ACC112 (cell line): ENCODE data around the gene PCYT1B.
"Not testable (repeated sequence)": the region's sequence is repeated elsewhere in the genome, so short reads cannot be mapped to it uniquely, and the experiment has no call there.

Source experiments
- H2AFZ ChIP-seq: fragments of 200-600 bp; sonication (generic); one replicate; pipeline ENCODE4 v1.6.0; 2017; ENCODE audit warnings: antibody characterized with exemption, low read length; ENCODE audit not compliant: unreplicated experiment
- H3K27ac ChIP-seq: fragments of 200-600 bp; sonication (generic); 2 replicates; pipeline ENCODE4 v1.5.1; 2014; ENCODE audit warnings: low read depth, mild to moderate bottlenecking, antibody characterized with exemption, low read length, moderate library complexity
- H3K27me3 ChIP-seq: fragments of 200-600 bp; sonication (generic); 2 replicates; pipeline ENCODE4 v1.6.1; 2014; ENCODE audit warnings: mild to moderate bottlenecking, antibody characterized with exemption, low read length, moderate library complexity, mixed read lengths; ENCODE audit not compliant: insufficient read depth
- H3K36me3 ChIP-seq: fragments of 200-600 bp; sonication (generic); 2 replicates; pipeline ENCODE4 v1.6.1; 2016; ENCODE audit warnings: mild to moderate bottlenecking, antibody characterized with exemption, low read length, moderate library complexity, mixed read lengths; ENCODE audit not compliant: insufficient read depth
- H3K4me1 ChIP-seq: fragments of 200-600 bp; sonication (generic); one replicate; pipeline ENCODE4 v1.6.1; 2016; ENCODE audit warnings: low read length, mixed read lengths; ENCODE audit not compliant: insufficient read depth, unreplicated experiment, control insufficient read depth
- H3K4me3 ChIP-seq: fragments of 200-600 bp; sonication (generic); 2 replicates; pipeline ENCODE4 v1.5.1; 2014; ENCODE audit warnings: mild to moderate bottlenecking, low read depth, low read length
- H3K79me2 ChIP-seq: fragments of 200-600 bp; sonication (generic); one replicate; pipeline ENCODE4 v1.6.0; 2016; ENCODE audit warnings: low read length; ENCODE audit not compliant: control insufficient read depth, unreplicated experiment, insufficient read depth

PCYT1B gene

GRCh38 chrX:24668111-24668510 is 21.0 kb upstream of the PCYT1B start:
- Histone ChIP-seq H2AFZ (no peak overlapping the region), H3K79me2 (no peaks in the 10 kb centered on the region), H3K36me3 (no peaks in the 10 kb centered on the region), H3K4me3 (no peak overlapping the region), H3K27me3 (peaks cover 21% of the 10 kb centered on the region; the same call in 1 of the 2 replicates), H3K4me1 (no peaks in the 10 kb centered on the region), H3K27ac (no peak overlapping the region)

- Histone ChIP-seq H3K36me3 (no peaks in the 10 kb centered on the region), H3K4me1 (no peaks in the 10 kb centered on the region), H3K4me3 (no peak overlapping the region), H3K27me3 (peaks cover 43% of the 10 kb centered on the region), H2AFZ (no peak overlapping the region), H3K79me2 (no peaks in the 10 kb centered on the region), H3K27ac (no peak overlapping the region)
These were observed 15.2 kb upstream of the PCYT1B start for GRCh38 chrX:24662352-24662751.

DNA sequence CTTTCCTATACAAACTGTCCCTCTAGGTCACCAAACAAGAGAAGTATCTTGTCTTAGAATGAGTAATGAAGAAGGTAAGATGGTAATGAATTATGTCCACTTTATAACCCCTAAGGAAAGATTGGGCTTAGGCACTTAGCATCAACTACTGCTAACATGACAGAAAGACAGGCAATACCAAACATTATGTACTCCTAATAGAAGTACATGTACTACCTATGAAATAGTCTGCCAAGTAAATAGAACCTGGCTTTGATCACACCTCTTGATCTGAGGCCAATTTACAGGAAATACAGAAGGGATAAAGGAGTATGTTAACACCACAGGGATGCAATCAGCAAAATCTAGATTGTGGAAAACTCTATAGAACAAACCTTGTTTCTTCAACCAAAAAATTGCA is 14.1 kb upstream of the PCYT1B start:
- no peak overlapping the region for H3K4me3 ChIP-seq

GRCh38 chrX:24659646-24660045 is 12.5 kb upstream of the PCYT1B start:
- Histone ChIP-seq H3K79me2 (no peaks in the 10 kb centered on the region), H3K27me3 (peaks cover 38% of the 10 kb centered on the region), H3K4me1 (no peaks in the 10 kb centered on the region), H3K36me3 (no peaks in the 10 kb centered on the region), H3K4me3 (no peak overlapping the region), H2AFZ (no peak overlapping the region), H3K27ac (no peak overlapping the region)

More for the DNA sequence above, 14.1 kb upstream of the PCYT1B start:
- Histone ChIP-seq H2AFZ (no peak overlapping the region), H3K36me3 (no peaks in the 10 kb centered on the region), H3K27me3 (peaks cover 38% of the 10 kb centered on the region), H3K79me2 (no peaks in the 10 kb centered on the region), H3K4me1 (no peaks in the 10 kb centered on the region), H3K27ac (no peak overlapping the region)

DNA sequence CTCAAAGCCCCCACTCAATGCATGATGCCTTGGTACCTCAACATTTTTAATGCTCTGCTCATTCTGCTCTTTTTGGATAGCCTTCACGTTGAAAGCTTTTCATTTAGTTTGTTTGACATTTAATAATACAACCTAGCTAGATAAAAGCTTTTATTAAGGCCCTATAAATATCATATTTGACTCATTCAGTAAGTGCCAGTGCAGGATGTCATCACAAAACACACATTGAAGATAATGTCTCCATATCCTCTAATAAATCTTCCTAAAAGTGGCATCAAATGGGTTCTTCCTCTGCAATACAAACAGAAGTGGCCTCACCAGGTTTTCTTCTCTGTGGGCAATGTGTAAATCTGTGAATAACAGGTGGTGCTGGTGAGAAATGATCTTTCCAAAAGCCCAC is 12.0 kb upstream of the PCYT1B start:
- Histone ChIP-seq H3K27ac (no peak overlapping the region), H3K27me3 (peaks cover 36% of the 10 kb centered on the region), H3K4me1 (no peaks in the 10 kb centered on the region), H3K36me3 (no peaks in the 10 kb centered on the region), H2AFZ (no peak overlapping the region), H3K79me2 (no peaks in the 10 kb centered on the region), H3K4me3 (no peak overlapping the region)

DNA sequence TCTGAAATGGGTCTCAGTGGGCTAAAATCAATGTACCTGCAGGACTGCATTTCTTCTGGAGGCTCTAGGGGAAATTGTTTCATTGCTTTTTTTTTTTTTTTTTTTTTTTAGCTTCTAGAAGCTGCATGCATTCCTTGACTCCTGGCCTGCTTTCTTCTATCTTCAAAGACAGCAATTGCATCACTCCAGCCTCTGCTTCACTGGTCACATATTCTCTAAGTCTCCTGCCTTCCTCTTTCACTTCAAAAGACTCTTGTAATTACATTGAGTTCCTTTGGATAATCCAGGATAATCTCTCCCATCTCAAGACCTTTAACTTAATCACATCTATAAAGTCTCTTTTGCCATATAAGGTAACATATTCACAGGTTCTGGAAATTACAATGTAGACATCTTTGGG is 11.3 kb upstream of the PCYT1B start:
- Histone ChIP-seq H3K36me3 (no peaks in the 10 kb centered on the region), H3K79me2 (no peaks in the 10 kb centered on the region), H3K27me3 (peaks cover 33% of the 10 kb centered on the region), H3K4me3 (no peak overlapping the region), H3K27ac (no peak overlapping the region), H3K4me1 (no peaks in the 10 kb centered on the region), H2AFZ (no peak overlapping the region)

- Histone ChIP-seq H3K27ac (no peak overlapping the region), H3K4me3 (no peak overlapping the region), H3K4me1 (no peaks in the 10 kb centered on the region), H3K27me3 (peaks cover 28% of the 10 kb centered on the region), H3K79me2 (no peaks in the 10 kb centered on the region), H2AFZ (no peak overlapping the region), H3K36me3 (no peaks in the 10 kb centered on the region)
These were observed 10.7 kb upstream of the PCYT1B start for GRCh38 chrX:24657671-24658386.

DNA sequence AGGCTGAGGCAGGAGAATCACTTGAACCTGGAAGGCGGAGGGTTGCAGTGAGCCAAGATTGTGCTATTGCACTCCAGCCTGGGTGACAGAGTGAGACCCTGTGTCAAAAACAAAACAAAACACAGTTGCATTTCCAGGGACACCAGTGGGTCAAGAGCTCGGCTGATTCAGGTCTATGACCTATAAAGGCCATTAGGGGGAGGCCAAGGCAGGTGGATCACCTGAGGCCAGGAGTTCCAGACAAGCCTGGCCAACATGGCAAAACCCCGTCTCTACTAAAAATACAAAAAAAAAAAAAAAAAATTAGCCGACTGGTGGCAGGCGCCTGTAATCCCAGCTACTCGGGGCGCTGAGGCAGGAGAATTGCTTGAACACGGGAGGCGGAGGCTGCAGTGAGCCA is 8.5 kb upstream of the PCYT1B start:
- H3K4me3 ChIP-seq, H3K36me3 ChIP-seq, H3K79me2 ChIP-seq, H3K27me3 ChIP-seq, H3K4me1 ChIP-seq, H3K27ac ChIP-seq, H2AFZ ChIP-seq: not testable (repeated sequence)

- Histone ChIP-seq H3K4me1 (no peaks in the 10 kb centered on the region), H2AFZ (no peak overlapping the region), H3K79me2 (no peaks in the 10 kb centered on the region), H3K36me3 (no peaks in the 10 kb centered on the region), H3K4me3 (no peak overlapping the region), H3K27me3 (peaks cover 30% of the 10 kb centered on the region), H3K27ac (no peak overlapping the region)
These were observed 4.6 kb upstream of the PCYT1B start for GRCh38 chrX:24651783-24652182.

- Histone ChIP-seq H3K36me3 (no peaks in the 10 kb centered on the region), H3K27me3 (peaks cover 48% of the 10 kb centered on the region), H3K79me2 (no peaks in the 10 kb centered on the region), H3K4me1 (no peaks in the 10 kb centered on the region), H3K27ac (no peak overlapping the region), H3K4me3 (no peak overlapping the region), H2AFZ (no peak overlapping the region)
These were observed 1.3 kb upstream of the PCYT1B start for GRCh38 chrX:24648495-24648894.

GRCh38 chrX:24646745-24647182 is 383 bp downstream of the PCYT1B start:
- Histone ChIP-seq H3K4me1 (no peaks in the 10 kb centered on the region), H2AFZ (peak overlapping the region; percentile 44), H3K36me3 (no peaks in the 10 kb centered on the region), H3K27ac (no peak overlapping the region), H3K4me3 (peak overlapping the region; percentile 64), H3K27me3 (peaks cover 60% of the 10 kb centered on the region), H3K79me2 (no peaks in the 10 kb centered on the region)
